ENCODE results near the gene SGCD. TPM values are rescaled to one million over a fixed set of nuclear protein-coding genes. Genes with fewer than 3 reads are reported as not detected.

The SGCD gene
- total and polyA plus RNA-seq, 2 experiments from 2014 or later, result 69.7 to 71.2 TPM

- Histone ChIP-seq H3K4me1 (ENCODE audit: insufficient read depth) (no peaks in the 10 kb centered on the region), H4K20me1 (ENCODE audit: insufficient read depth) (no peaks in the 10 kb centered on the region), H2AFZ (no peak overlapping the region), H3K9ac (no peak overlapping the region), H3K9me3 (ENCODE audit: low read depth) (no peaks in the 10 kb centered on the region), H3F3A (ENCODE audit: insufficient read depth) (no peaks in the 10 kb centered on the region), H3K4me3 (no peak overlapping the region), H3K27ac (no peak overlapping the region), H3K36me3 (ENCODE audit: low read depth) (no peaks in the 10 kb centered on the region), H3K9me2 (ENCODE audit: insufficient read depth) (no peaks in the 10 kb centered on the region), H3K4me2 (ENCODE audit: unreplicated experiment) (no peak overlapping the region), H3K79me2 (ENCODE audit: insufficient read depth) (no peaks in the 10 kb centered on the region), H3K27me3 (replicated peaks; ENCODE audit: insufficient read depth) (no peaks in the 10 kb centered on the region)
- DNase-seq, result no peak
- in situ Hi-C loops (cut with MboI), result no loop called here
- TF ChIP-seq EZH2 (IDR thresholded peaks at IDR 0.05; ENCODE audit: insufficient read depth, poor library complexity, severe bottlenecking) (no peak), EZH2phosphoT487 (IDR thresholded peaks at IDR 0.05; ENCODE audit: insufficient read depth, low read depth) (no peak)
- 40 to 47% methylated on average over 4 of the region's 4 CpGs for WGBS, 2 experiments (ENCODE audit: low coverage in 1 of 2, low lambda C conversion rate in 2 of 2, missing lambda C conversion rate in 2 of 2)
Observed at GRCh38 chr5:156716591-156717380, 389.8 kb downstream of the SGCD start.

- H3K4me3 ChIP-seq, result no peak overlapping the region
- no peaks in the 10 kb centered on the region for H3K9me2 ChIP-seq (ENCODE audit: insufficient read depth)
- TF ChIP-seq EZH2 (IDR thresholded peaks at IDR 0.05; ENCODE audit: insufficient read depth, poor library complexity, severe bottlenecking) (no peak), EZH2phosphoT487 (IDR thresholded peaks at IDR 0.05; ENCODE audit: insufficient read depth, low read depth) (no peak)
- H3K9ac ChIP-seq, result no peak overlapping the region
- no peaks in the 10 kb centered on the region for H3K27me3 ChIP-seq (replicated peaks; ENCODE audit: insufficient read depth)
- H3K36me3 ChIP-seq (ENCODE audit: low read depth), result no peaks in the 10 kb centered on the region
- no peak overlapping the region for H3K27ac ChIP-seq
- 59 to 60% methylated on average over 1 of the region's 1 CpG for whole genome bisulfite sequencing, 2 experiments (ENCODE audit: low coverage in 1 of 2, low lambda C conversion rate in 2 of 2, missing lambda C conversion rate in 2 of 2)
- no peaks in the 10 kb centered on the region for H3K9me3 ChIP-seq (ENCODE audit: low read depth)
- in situ Hi-C loops (cut with MboI), result no loop called here
- H2AFZ ChIP-seq, result no peak overlapping the region
- no peaks in the 10 kb centered on the region for H3F3A ChIP-seq (ENCODE audit: insufficient read depth)
- no peak overlapping the region for H3K4me2 ChIP-seq (ENCODE audit: unreplicated experiment)
- no peak for DNase-seq
- no peaks in the 10 kb centered on the region for H3K4me1 ChIP-seq (ENCODE audit: insufficient read depth)
- no peaks in the 10 kb centered on the region for H3K79me2 ChIP-seq (ENCODE audit: insufficient read depth)
- no peaks in the 10 kb centered on the region for H4K20me1 ChIP-seq (ENCODE audit: insufficient read depth)
Observed at GRCh38 chr5:156718985-156719384, 392.0 kb downstream of the SGCD start.

GRCh38 chr5:156722358-156722757 is 395.4 kb downstream of the SGCD start:
- H3K9me3 ChIP-seq (ENCODE audit: low read depth), result no peaks in the 10 kb centered on the region
- no peak for DNase-seq
- no peak for TF ChIP-seq EZH2 (IDR thresholded peaks at IDR 0.05; ENCODE audit: insufficient read depth, poor library complexity, severe bottlenecking)
- TF ChIP-seq EZH2phosphoT487 (IDR thresholded peaks at IDR 0.05; ENCODE audit: insufficient read depth, low read depth), result no peak
- H3K4me2 ChIP-seq (ENCODE audit: unreplicated experiment), result no peak overlapping the region
- H3K36me3 ChIP-seq (ENCODE audit: low read depth), result no peaks in the 10 kb centered on the region
- H3K9me2 ChIP-seq (ENCODE audit: insufficient read depth), result no peaks in the 10 kb centered on the region
- H3K27ac ChIP-seq, result no peak overlapping the region
- H2AFZ ChIP-seq, result no peak overlapping the region
- no peaks in the 10 kb centered on the region for H3K27me3 ChIP-seq (replicated peaks; ENCODE audit: insufficient read depth)
- no peaks in the 10 kb centered on the region for H3K79me2 ChIP-seq (ENCODE audit: insufficient read depth)
- H3K4me3 ChIP-seq, result no peak overlapping the region
- H3F3A ChIP-seq (ENCODE audit: insufficient read depth), result no peaks in the 10 kb centered on the region
- no peak overlapping the region for H3K9ac ChIP-seq
- H4K20me1 ChIP-seq (ENCODE audit: insufficient read depth), result no peaks in the 10 kb centered on the region
- no peaks in the 10 kb centered on the region for H3K4me1 ChIP-seq (ENCODE audit: insufficient read depth)
- in situ Hi-C loops (cut with MboI), result no loop called here

DNA sequence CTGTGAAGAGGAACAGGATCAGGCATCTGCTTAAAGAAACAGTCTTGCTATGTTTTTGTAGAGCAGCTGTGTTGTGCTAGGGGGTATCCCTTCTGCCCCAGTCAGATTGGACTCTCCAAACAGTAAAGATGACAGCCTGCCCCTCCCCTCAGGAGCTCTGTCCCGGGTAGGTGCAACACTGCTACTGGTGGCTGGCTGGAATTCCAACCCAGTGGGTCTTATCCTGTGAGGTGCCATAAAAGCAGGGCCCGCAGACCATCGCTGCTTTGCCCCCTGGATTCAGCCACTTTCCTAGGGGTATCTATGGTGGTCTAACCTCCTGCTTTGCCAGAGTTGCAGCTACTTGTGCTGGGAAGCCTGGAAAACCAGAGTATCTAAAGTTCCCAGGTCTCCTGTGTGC is 408.5 kb downstream of the SGCD start:
- no peak overlapping the region for H3K4me3 ChIP-seq
- H3K79me2 ChIP-seq (ENCODE audit: insufficient read depth), result no peaks in the 10 kb centered on the region
- no peaks in the 10 kb centered on the region; the same call in 1 of the 2 replicates for H4K20me1 ChIP-seq (ENCODE audit: insufficient read depth)
- H2AFZ ChIP-seq, result no peak overlapping the region
- H3K4me1 ChIP-seq (ENCODE audit: insufficient read depth), result no peaks in the 10 kb centered on the region
- H3F3A ChIP-seq (ENCODE audit: insufficient read depth), result no peaks in the 10 kb centered on the region
- no peaks in the 10 kb centered on the region for H3K27me3 ChIP-seq (replicated peaks; ENCODE audit: insufficient read depth)
- in situ Hi-C loops (cut with MboI), result no loop called here
- no peak overlapping the region for H3K4me2 ChIP-seq (ENCODE audit: unreplicated experiment)
- no peaks in the 10 kb centered on the region for H3K36me3 ChIP-seq (ENCODE audit: low read depth)
- H3K9ac ChIP-seq, result no peak overlapping the region
- no peaks in the 10 kb centered on the region for H3K9me3 ChIP-seq (ENCODE audit: low read depth)
- WGBS, 2 experiments (ENCODE audit: low coverage in 1 of 2, low lambda C conversion rate in 2 of 2, missing lambda C conversion rate in 2 of 2), result 85 to 92% methylated on average over 3 of the region's 3 CpGs
- no peaks in the 10 kb centered on the region for H3K9me2 ChIP-seq (ENCODE audit: insufficient read depth)
- no peak for DNase-seq
- no peak for TF ChIP-seq EZH2phosphoT487 (IDR thresholded peaks at IDR 0.05; ENCODE audit: insufficient read depth, low read depth)
- no peak for TF ChIP-seq EZH2 (IDR thresholded peaks at IDR 0.05; ENCODE audit: insufficient read depth, poor library complexity, severe bottlenecking)
- H3K27ac ChIP-seq, result no peak overlapping the region

Measured in GM23248 (cell line).